H1 (cell line): ENCODE data around the gene NAP1L1. TPM values are rescaled to one million over a fixed set of nuclear protein-coding genes. Genes with fewer than 3 reads are reported as not detected.

Source experiments
- CTCF ChIA-PET: fragments of 300-600 bp; sonication (Branson Sonifier 250); formaldehyde crosslinking; loops from one replicate; lab custom pipeline; 2021; ENCODE audit not compliant: partially characterized antibody; lab: Charles Lee
- POLR2A ChIA-PET: fragments of 300-600 bp; sonication (Branson Sonifier 250); formaldehyde crosslinking; loops from one replicate; lab custom pipeline; 2021; ENCODE audit warnings: inconsistent platforms; ENCODE audit not compliant: partially characterized antibody; lab: Charles Lee
- DNase-seq, 2 experiments: peaks; one replicate each; pipeline versions ENCODE4 v3.0.0 to v3.0.0-alpha.2; 2010 to 2022; ENCODE audit warnings: low spot score in 2 of 2, low read depth in 1 of 2, mixed read lengths in 1 of 2
- FAIRE-seq: peaks from 2 replicates; lab custom pipeline; 2011; peaks lifted over from hg19 to GRCh38; lab: Jason Lieb, UNC
- H2AFZ ChIP-seq: 2 replicates; pipeline ENCODE4 v1.8.1; 2012; ENCODE audit warnings: low read length, inconsistent platforms
- H2AK5ac ChIP-seq: 2 replicates; pipeline ENCODE4 v1.6.1; 2013; ENCODE audit warnings: low read depth, low read length
- H2BK120ac ChIP-seq: replicated peaks from 2 replicates; pipeline ENCODE3; 2013; ENCODE audit warnings: low read depth, low read length, inconsistent platforms
- H2BK12ac ChIP-seq: 2 replicates; pipeline ENCODE4 v1.6.1; 2013; ENCODE audit warnings: low read depth, low read length
- H2BK15ac ChIP-seq: 2 replicates; pipeline ENCODE4 v1.6.1; 2013; ENCODE audit warnings: low read length
- H2BK20ac ChIP-seq: 2 replicates; pipeline ENCODE4 v1.6.1; 2013; ENCODE audit warnings: low read length
- H2BK5ac ChIP-seq: 2 replicates; pipeline ENCODE4 v1.6.1; 2013; ENCODE audit warnings: low read depth, low read length
- H3K14ac ChIP-seq: 2 replicates; pipeline ENCODE4 v1.6.1; 2013; ENCODE audit warnings: inconsistent platforms; ENCODE audit not compliant: insufficient read length
- H3K18ac ChIP-seq: 2 replicates; pipeline ENCODE4 v1.6.1; 2013; ENCODE audit warnings: low read length; ENCODE audit errors: extremely low read depth
- H3K23ac ChIP-seq: 2 replicates; pipeline ENCODE4 v1.6.1; 2013; ENCODE audit warnings: inconsistent platforms; ENCODE audit not compliant: insufficient read length
- H3K23me2 ChIP-seq: 2 replicates; pipeline ENCODE4 v1.6.1; 2013; ENCODE audit warnings: low read depth, low read length
- H3K27ac ChIP-seq: 2 replicates; pipeline ENCODE4 v1.6.1; 2011; ENCODE audit warnings: low read depth, low read length, inconsistent platforms
- H3K27me3 ChIP-seq, 4 experiments: replicated peaks in 1 of 4; 1 replicate in 1 of 4; 2 replicates in 3 of 4; pipeline versions ENCODE4 v1.6.1 to v1.8.1; 2011 to 2013; ENCODE audit warnings: low read length in 3 of 4, mild to moderate bottlenecking in 3 of 4, inconsistent platforms in 2 of 4, mixed read lengths in 2 of 4, moderate library complexity in 1 of 4; ENCODE audit not compliant: control insufficient read depth in 3 of 4, insufficient read depth in 3 of 4; ENCODE audit errors: extremely low read depth in 1 of 4
- H3K36me3 ChIP-seq, 4 experiments: 2 replicates each; pipeline versions ENCODE4 v1.6.1 to v1.8.1; 2011 to 2013; ENCODE audit warnings: mild to moderate bottlenecking in 4 of 4, low read length in 3 of 4, moderate library complexity in 2 of 4, control low read depth in 1 of 4, inconsistent platforms in 1 of 4; ENCODE audit not compliant: insufficient read depth in 4 of 4, control insufficient read depth in 2 of 4
- H3K4ac ChIP-seq: replicated peaks from 2 replicates; pipeline ENCODE3; 2013; ENCODE audit warnings: low read length, low read depth, mixed read lengths, inconsistent platforms; ENCODE audit not compliant: insufficient read length
- H3K4me1 ChIP-seq, 4 experiments: replicated peaks in 1 of 4; 1 replicate in 1 of 4; 2 replicates in 3 of 4; pipeline versions ENCODE4 v1.6.1 to v1.8.1; 2011 to 2013; ENCODE audit warnings: low read length in 3 of 4, inconsistent platforms in 2 of 4, mixed read lengths in 1 of 4; ENCODE audit not compliant: insufficient read depth in 4 of 4, control insufficient read depth in 3 of 4
- H3K4me2 ChIP-seq, 2 experiments: 2 replicates each; pipeline versions ENCODE4 v1.6.1 to v1.8.1; 2011 to 2013; ENCODE audit warnings: low read depth in 2 of 2, low read length in 2 of 2, control low read depth in 1 of 2, inconsistent platforms in 1 of 2, mild to moderate bottlenecking in 1 of 2; ENCODE audit not compliant: insufficient read depth in 1 of 2
- H3K4me3 ChIP-seq, 4 experiments: fragments of 200-600, 300-600 bp in 1 of 4; sonication (generic), shearing (Covaris generic), sonication (Bioruptor Twin) in 1 of 4; 2 replicates each; pipeline versions ENCODE4 v1.5.1 to v1.8.1; 2011 to 2016; ENCODE audit warnings: low read length in 4 of 4, low read depth in 3 of 4, control low read depth in 2 of 4, inconsistent platforms in 2 of 4, mild to moderate bottlenecking in 2 of 4, mixed read lengths in 1 of 4, moderate library complexity in 1 of 4; ENCODE audit not compliant: insufficient read depth in 2 of 4; ENCODE audit errors: extremely low read depth in 1 of 4
- H3K56ac ChIP-seq: replicated peaks from 2 replicates; pipeline ENCODE3; 2013; ENCODE audit warnings: low read depth, mild to moderate bottlenecking, mixed read lengths, low read length, inconsistent platforms; ENCODE audit not compliant: insufficient read length
- H3K79me1 ChIP-seq: 2 replicates; pipeline ENCODE4 v1.6.1; 2013; ENCODE audit warnings: low read depth, low read length, control low read depth
- H3K79me2 ChIP-seq, 2 experiments: 2 replicates each; pipeline versions ENCODE4 v1.6.1 to v1.8.1; 2012 to 2013; ENCODE audit warnings: low read length in 2 of 2, mild to moderate bottlenecking in 2 of 2, inconsistent platforms in 1 of 2; ENCODE audit not compliant: insufficient read depth in 2 of 2, control insufficient read depth in 1 of 2
- H3K9ac ChIP-seq, 4 experiments: replicated peaks in 1 of 4; 1 replicate in 1 of 4; 2 replicates in 3 of 4; pipeline versions ENCODE4 v1.6.1 to v1.8.1; 2011 to 2013; ENCODE audit warnings: low read depth in 3 of 4, low read length in 3 of 4, control low read depth in 2 of 4, mild to moderate bottlenecking in 2 of 4, moderate library complexity in 2 of 4, inconsistent platforms in 1 of 4; ENCODE audit errors: extremely low read depth in 1 of 4
- H3K9me3 ChIP-seq, 2 experiments: 2 replicates each; pipeline versions ENCODE4 v1.6.1 to v1.8.1; 2012 to 2013; ENCODE audit warnings: mild to moderate bottlenecking in 2 of 2, moderate library complexity in 2 of 2, control low read depth in 1 of 2, inconsistent platforms in 1 of 2, low read depth in 1 of 2, low read length in 1 of 2, mixed read lengths in 1 of 2; ENCODE audit not compliant: insufficient read depth in 2 of 2
- H4K20me1 ChIP-seq, 2 experiments: replicated peaks in 1 of 2; 2 replicates each; pipeline versions ENCODE3 to v1.8.1; 2011 to 2013; ENCODE audit warnings: inconsistent platforms in 2 of 2, low read length in 2 of 2, mild to moderate bottlenecking in 1 of 2; ENCODE audit not compliant: insufficient read depth in 2 of 2, control insufficient read depth in 1 of 2
- H4K5ac ChIP-seq: 2 replicates; pipeline ENCODE4 v1.6.1; 2013; ENCODE audit warnings: low read length, low read depth, mixed read lengths, inconsistent platforms; ENCODE audit not compliant: insufficient read length
- H4K8ac ChIP-seq: 2 replicates; pipeline ENCODE4 v1.8.0; 2013; ENCODE audit warnings: mild to moderate bottlenecking, moderate library complexity, low read length, inconsistent platforms; ENCODE audit not compliant: insufficient read depth; ENCODE audit errors: extremely low read depth
- H4K91ac ChIP-seq: replicated peaks from 2 replicates; pipeline ENCODE3; 2013; ENCODE audit warnings: low read length, mixed read lengths, inconsistent platforms; ENCODE audit not compliant: insufficient read length
- BRCA1 ChIP-seq: IDR thresholded peaks from 2 replicates; pipeline ENCODE4 v1.6.1; 2012; ENCODE audit warnings: low read depth, low read length, improper control_type of control experiment
- POLR2A ChIP-seq, 2 experiments: IDR thresholded peaks; 1 replicate in 1 of 2; 2 replicates in 1 of 2; pipeline ENCODE4 v1.6.1; 2011; ENCODE audit warnings: low read depth in 2 of 2, low read length in 2 of 2, mild to moderate bottlenecking in 2 of 2; ENCODE audit errors: control extremely low read depth in 1 of 2
- RXRA ChIP-seq: IDR thresholded peaks from 2 replicates; pipeline ENCODE4 v1.6.1; 2011; ENCODE audit warnings: low read depth, mild to moderate bottlenecking, low read length, moderate library complexity; ENCODE audit not compliant: insufficient read depth
- WGBS, 2 experiments: shearing (Covaris generic) in 1 of 2; methylation state at CpG; one replicate each; pipeline versions ENCODE4 v1.1.6 to v1.1.7; 2013 to 2015; ENCODE audit warnings: low lambda C conversion rate in 2 of 2, mixed read lengths in 2 of 2, inconsistent platforms in 1 of 2, low coverage in 1 of 2, missing lambda C conversion rate in 1 of 2; ENCODE audit not compliant: insufficient replicate concordance in 2 of 2, insufficient coverage in 1 of 2, insufficient read length in 1 of 2; ENCODE audit errors: extremely low coverage in 1 of 2, missing lambda C conversion rate in 1 of 2; 5-methylcytosine and 5-hydroxymethylcytosine counted together
- polyA plus RNA-seq, 7 experiments: library from polyadenylated mRNA; depleted of rRNA in 3 of 7; stranded (reverse) in 5 of 7; unstranded in 2 of 7; fragments of >200 nt in 5 of 7; fragments of 200-250 nt in 2 of 7; gene quantifications; 1 replicate in 5 of 7; 2 replicates in 1 of 7; 4 replicates in 1 of 7; pipeline versions ENCODE4 v1.2.1 to v1.2.3, GENCODE V29; 2011 to 2013; ENCODE audit warnings: missing spikeins in 2 of 7, mixed read lengths in 2 of 7
- total RNA-seq: library from RNA; stranded (reverse); fragmentation: NEBNext Ultra II Directional; extraction: Animal tissue kit (Norgen Biotek cat#: 25700); gene quantifications from 2 replicates; pipeline ENCODE4 v1.2.1, GENCODE V29; 2021
- TF ChIP-seq, protein P1 (sequence below): IDR thresholded peaks from 2 replicates; pipeline ENCODE4 v1.6.1; 2012; ENCODE audit warnings: low read length, inconsistent platforms

The NAP1L1 gene
- total and polyA plus RNA-seq, 2 of the 8 experiments (the other 6 are each of a cell fraction or from before 2014, with no cell fraction given), result 202 to 1,159 TPM

DNA sequence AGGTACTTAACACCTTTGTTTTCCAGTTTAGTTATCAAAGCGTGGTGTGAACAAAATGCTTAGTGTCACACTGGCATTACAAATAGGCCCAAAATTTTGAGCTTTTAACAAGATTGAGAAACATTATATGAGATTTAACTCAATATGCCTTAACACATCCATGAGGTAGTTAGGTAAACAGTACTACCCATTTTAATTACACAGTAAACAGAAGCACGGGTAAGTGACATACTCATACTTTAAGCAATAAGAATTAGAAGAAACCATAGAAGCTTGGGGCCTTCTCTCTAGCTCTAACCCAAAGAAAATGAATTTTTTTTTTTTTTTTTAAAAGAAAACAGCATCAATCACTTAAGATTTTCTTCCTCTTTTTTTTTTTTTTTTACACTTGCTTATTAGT, 37.4 kb downstream of the NAP1L1 start:
- CTCF ChIA-PET, result interaction anchor here (1.1 to 1.2 kb wide), 3 partner anchors 9 to 409 kb away, joined by 3 to 6 read pairs (median 4); no protein-coding TSS in a partner anchor

More for the DNA sequence above, 37.4 kb downstream of the NAP1L1 start:
- Histone ChIP-seq H3K23me2 (no peaks in the 10 kb centered on the region), H4K8ac (no peak overlapping the region), H2AFZ (no peak overlapping the region), H2BK5ac (no peak overlapping the region), H3K56ac (no peak overlapping the region), H3K27ac (no peak overlapping the region), H2BK12ac (no peak overlapping the region), H3K4me2 (no peak overlapping the region), H3K23ac (no peak overlapping the region), H4K20me1 (no peaks in the 10 kb centered on the region), H4K5ac (no peak overlapping the region), H3K18ac (no peak overlapping the region), H2BK15ac (no peak overlapping the region), H2AK5ac (no peak overlapping the region), H3K27me3 (no peaks in the 10 kb centered on the region), H3K36me3 (peaks cover 0 to 83% (median 35%) of the 10 kb centered on the region in 4 experiments; a peak in 5 of 8 replicates), H3K4me1 (no peaks in the 10 kb centered on the region), H2BK20ac (no peak overlapping the region), H3K14ac (no peak overlapping the region), H3K9me3 (no peaks in the 10 kb centered on the region), H4K91ac (no peak overlapping the region), H3K4ac (no peak overlapping the region), H3K4me3 (no peak overlapping the region), H2BK120ac (no peak overlapping the region), H3K9ac (no peak overlapping the region), H3K79me1 (no peaks in the 10 kb centered on the region), H3K79me2 (no peaks in the 10 kb centered on the region)
- no peak for FAIRE-seq
- 94% methylated on average over 2 of the region's 2 CpGs; no CpG with 5 or more reads in 1 of the 2 experiments for WGBS, 2 experiments
- DNase-seq, result no peak
- TF ChIP-seq BRCA1, result no peak
- no peak for TF ChIP-seq RXRA
- TF ChIP-seq POLR2A (IDR thresholded peaks at IDR 0.05; ENCODE audit: control extremely low read depth in 1 of 2, low read depth in 2 of 2, low read length in 2 of 2), result no peak
- TF ChIP-seq, protein P1, sequence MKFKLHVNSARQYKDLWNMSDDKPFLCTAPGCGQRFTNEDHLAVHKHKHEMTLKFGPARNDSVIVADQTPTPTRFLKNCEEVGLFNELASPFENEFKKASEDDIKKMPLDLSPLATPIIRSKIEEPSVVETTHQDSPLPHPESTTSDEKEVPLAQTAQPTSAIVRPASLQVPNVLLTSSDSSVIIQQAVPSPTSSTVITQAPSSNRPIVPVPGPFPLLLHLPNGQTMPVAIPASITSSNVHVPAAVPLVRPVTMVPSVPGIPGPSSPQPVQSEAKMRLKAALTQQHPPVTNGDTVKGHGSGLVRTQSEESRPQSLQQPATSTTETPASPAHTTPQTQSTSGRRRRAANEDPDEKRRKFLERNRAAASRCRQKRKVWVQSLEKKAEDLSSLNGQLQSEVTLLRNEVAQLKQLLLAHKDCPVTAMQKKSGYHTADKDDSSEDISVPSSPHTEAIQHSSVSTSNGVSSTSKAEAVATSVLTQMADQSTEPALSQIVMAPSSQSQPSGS, result no peak
- POLR2A ChIA-PET, result interaction anchor here (0.7 to 1.5 kb wide), 4 partner anchors 12 to 504 kb away, joined by 3 to 4 read pairs (median 4); no protein-coding TSS in a partner anchor
